Caco-2 (cell line): ENCODE results near the gene LHX4. TPM values are rescaled to one million over a fixed set of nuclear protein-coding genes. Genes with fewer than 3 reads are reported as not detected.

Experiments used
- BruUV-seq: library from RNA; stranded (reverse); fragments of 400-500 nt; replicated peaks from 2 replicates; lab custom pipeline; 2021; lab: Mats Ljungman, UMichigan
- CTCF ChIA-PET: fragments of 300-600 bp; sonication (Branson Sonifier 250); formaldehyde crosslinking; loops from one replicate; lab custom pipeline; 2022; ENCODE audit warnings: antibody characterized with exemption; lab: Charles Lee
- POLR2A ChIA-PET: fragments of 300-600 bp; sonication (Branson Sonifier 250); formaldehyde crosslinking; loops from one replicate; lab custom pipeline; 2022; ENCODE audit warnings: antibody characterized with exemption; lab: Charles Lee
- DNase-seq, 2 experiments: peaks; one replicate each; pipeline versions ENCODE4 v3.0.0 to v3.0.0-alpha.2; 2020 to 2022
- H3K27me3 ChIP-seq: replicated peaks from 2 replicates; pipeline ENCODE4 v1.6.0; 2011; ENCODE audit warnings: low read length; ENCODE audit not compliant: control insufficient read depth, insufficient read depth
- H3K36me3 ChIP-seq: 2 replicates; pipeline ENCODE4 v1.5.1; 2011; ENCODE audit warnings: low read length; ENCODE audit not compliant: control insufficient read depth, insufficient read depth
- H3K4me1 ChIP-seq: fragments of 250-450 bp; sonication (Bioruptor Pico); 2 replicates; pipeline ENCODE4 v1.5.1; 2020; ENCODE audit warnings: mild to moderate bottlenecking
- H3K4me3 ChIP-seq: 2 replicates; pipeline ENCODE4 v1.5.1; 2011; ENCODE audit warnings: low read depth, mild to moderate bottlenecking, control low read depth, low read length
- H3K9me3 ChIP-seq: fragments of 250-450 bp; sonication (Bioruptor Pico); 2 replicates; pipeline ENCODE4 v1.5.1; 2020; ENCODE audit warnings: mild to moderate bottlenecking, moderate library complexity
- H3K27ac Mint-ChIP-seq: one replicate; pipeline ENCODE4 v1.8.0; 2022; ENCODE audit warnings: mixed read lengths; ENCODE audit not compliant: unreplicated experiment
- H3K27me3 Mint-ChIP-seq: one replicate; pipeline ENCODE4 v1.8.0; 2022; ENCODE audit warnings: mixed read lengths; ENCODE audit not compliant: insufficient read depth, unreplicated experiment
- H3K36me3 Mint-ChIP-seq: one replicate; pipeline ENCODE4 v1.8.0; 2022; ENCODE audit warnings: mild to moderate bottlenecking, mixed read lengths; ENCODE audit not compliant: insufficient read depth, unreplicated experiment
- H3K4me1 Mint-ChIP-seq: one replicate; pipeline ENCODE4 v1.8.0; 2022; ENCODE audit warnings: low read depth, mixed read lengths; ENCODE audit not compliant: unreplicated experiment
- H3K4me3 Mint-ChIP-seq: one replicate; pipeline ENCODE4 v1.8.0; 2022; ENCODE audit warnings: mild to moderate bottlenecking, moderate library complexity, mixed read lengths; ENCODE audit not compliant: unreplicated experiment
- H3K9me3 Mint-ChIP-seq: one replicate; pipeline ENCODE4 v1.8.0; 2022; ENCODE audit warnings: mixed read lengths; ENCODE audit not compliant: unreplicated experiment
- CTCF ChIP-seq, 2 experiments: fragments of 200-600 bp in 1 of 2; IDR thresholded peaks; 1 replicate in 1 of 2; 2 replicates in 1 of 2; pipeline versions ENCODE4 v1.5.1 to v1.8.0; 2011 to 2022; ENCODE audit warnings: antibody characterized with exemption in 1 of 2, control low read depth in 1 of 2, inconsistent platforms in 1 of 2, low read depth in 1 of 2, low read length in 1 of 2, mild to moderate bottlenecking in 1 of 2, moderate library complexity in 1 of 2; ENCODE audit not compliant: insufficient read depth in 1 of 2, severe bottlenecking in 1 of 2, unreplicated experiment in 1 of 2
- intact Hi-C: fragments of 100-400 bp; cut with micrococcal nuclease; formaldehyde crosslinking; loops from one replicate; pipeline ENCODE4 v1.10.0; 2022; ENCODE audit not compliant: unreplicated experiment
- total RNA-seq: library from RNA; stranded (reverse); gene quantifications from 2 replicates; pipeline ENCODE4 v1.2.3, GENCODE V29; 2022

Gene LHX4
- total RNA-seq, 1 experiment from 2014 or later = 0.16 TPM

- Mint-ChIP-seq H3K4me3 (no peak overlapping the region), H3K4me1 (no peaks in the 10 kb centered on the region), H3K9me3 (no peaks in the 10 kb centered on the region), H3K27ac (no peak overlapping the region), H3K36me3 (no peaks in the 10 kb centered on the region), H3K27me3 (no peaks in the 10 kb centered on the region)
- Histone ChIP-seq H3K27me3 (no peaks in the 10 kb centered on the region), H3K4me1 (no peaks in the 10 kb centered on the region), H3K36me3 (no peaks in the 10 kb centered on the region), H3K4me3 (no peak overlapping the region), H3K9me3 (no peaks in the 10 kb centered on the region)
- POLR2A ChIA-PET = no interaction called here
- DNase-seq = no peak
- CTCF ChIA-PET = no interaction called here
- BruUV-seq = no TSS peak
- no peak for TF ChIP-seq CTCF (IDR thresholded peaks at IDR 0.05; ENCODE audit: insufficient read depth in 1 of 2, low read depth in 1 of 2, low read length in 1 of 2, severe bottlenecking in 1 of 2, unreplicated experiment in 1 of 2)
- intact Hi-C loops = no loop called here
Observed at GRCh38 chr1:180181996-180182642, 47.9 kb upstream of the LHX4 start.

GRCh38 chr1:180182643-180183311 is 47.3 kb upstream of the LHX4 start:
- Mint-ChIP-seq H3K27ac (no peak overlapping the region), H3K4me1 (no peaks in the 10 kb centered on the region), H3K4me3 (no peak overlapping the region), H3K9me3 (no peaks in the 10 kb centered on the region), H3K36me3 (no peaks in the 10 kb centered on the region), H3K27me3 (no peaks in the 10 kb centered on the region)
- H3K27me3 ChIP-seq = no peaks in the 10 kb centered on the region
- BruUV-seq = no TSS peak
- H3K4me3 ChIP-seq = no peak overlapping the region
- no peak for TF ChIP-seq CTCF (IDR thresholded peaks at IDR 0.05; ENCODE audit: insufficient read depth in 1 of 2, low read depth in 1 of 2, low read length in 1 of 2, severe bottlenecking in 1 of 2, unreplicated experiment in 1 of 2)
- CTCF ChIA-PET = no interaction called here
- POLR2A ChIA-PET = no interaction called here
- no peaks in the 10 kb centered on the region for H3K36me3 ChIP-seq
- intact Hi-C loops = no loop called here
- no peaks in the 10 kb centered on the region for H3K4me1 ChIP-seq
- H3K9me3 ChIP-seq = no peaks in the 10 kb centered on the region
- no peak for DNase-seq

- intact Hi-C loops = no loop called here
- Mint-ChIP-seq H3K36me3 (no peaks in the 10 kb centered on the region), H3K4me1 (no peaks in the 10 kb centered on the region), H3K9me3 (no peaks in the 10 kb centered on the region), H3K27me3 (no peaks in the 10 kb centered on the region), H3K27ac (no peak overlapping the region), H3K4me3 (no peak overlapping the region)
- BruUV-seq = no TSS peak
- ChIA-PET POLR2A (no interaction called here), CTCF (no interaction called here)
- Histone ChIP-seq H3K27me3 (no peaks in the 10 kb centered on the region), H3K36me3 (no peaks in the 10 kb centered on the region), H3K9me3 (no peaks in the 10 kb centered on the region), H3K4me3 (no peak overlapping the region), H3K4me1 (no peaks in the 10 kb centered on the region)
- TF ChIP-seq CTCF (IDR thresholded peaks at IDR 0.05; ENCODE audit: insufficient read depth in 1 of 2, low read depth in 1 of 2, low read length in 1 of 2, severe bottlenecking in 1 of 2, unreplicated experiment in 1 of 2) = no peak
- no peak for DNase-seq
Observed at GRCh38 chr1:180183426-180183825, 46.6 kb upstream of the LHX4 start.
